Lower leg skin (tissue), 3 donors: ENCODE results near the gene HAGH.

Experiments
- CTCF ChIP-seq, 3 donors: fragments of 450-650 bp; IDR thresholded peaks; one replicate each; pipeline ENCODE4 v1.5.1; 2016; ENCODE audit warnings: antibody characterized with exemption in 3 of 3, mild to moderate bottlenecking in 3 of 3, moderate library complexity in 2 of 3
- POLR2A ChIP-seq, 2 donors: fragments of 450-650 bp; IDR thresholded peaks; one replicate each; pipeline ENCODE4 v1.6.1; 2016 to 2017; ENCODE audit warnings: antibody characterized with exemption in 2 of 2, mild to moderate bottlenecking in 1 of 2, moderate library complexity in 1 of 2

- TF ChIP-seq POLR2A (IDR thresholded peaks at IDR 0.05) (no peak), CTCF (IDR thresholded peaks at IDR 0.05) (no peak)
These were observed 7.5 kb upstream of the HAGH start for GRCh38 chr16:1834096-1834495.
